ENCODE measurements around the gene PIP5K1B. TPM values are rescaled to one million over a fixed set of nuclear protein-coding genes. Genes with fewer than 3 reads are reported as not detected.

PIP5K1B gene
- total and polyA plus RNA-seq, 2 of the 13 experiments (the other 11 are each of a cell fraction or from before 2014, with no cell fraction given) = 15.8 to 17.5 TPM

DNA sequence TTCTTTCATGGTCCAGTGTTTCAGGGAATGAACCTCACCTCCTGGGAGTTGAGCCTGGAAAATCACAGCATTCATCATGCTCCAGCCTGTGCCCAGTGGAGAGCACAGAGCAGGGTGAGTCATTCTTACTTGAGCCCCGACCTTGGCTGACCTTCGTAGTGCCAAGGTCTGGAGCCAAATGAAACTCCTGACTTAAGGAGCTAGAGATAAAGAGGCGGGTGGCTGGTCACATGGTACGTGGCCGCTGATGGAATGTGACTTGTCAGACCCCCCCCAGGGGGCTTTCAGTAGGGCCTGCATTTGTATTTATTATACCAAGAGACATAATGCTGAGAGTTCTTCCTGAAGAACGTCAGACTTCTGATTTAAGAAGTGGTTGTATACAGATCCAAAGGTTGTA is 15.0 kb upstream of the PIP5K1B start:
- CTCF ChIA-PET (ENCODE audit: low intra/inter-chr PET ratio, low total read pairs) = no interaction called here
- H3K9ac ChIP-seq (ENCODE audit: insufficient read depth, low read depth, low read length) = no peak overlapping the region
- in situ Hi-C loops (cut with HindIII; ENCODE audit: extremely low pct_ligation_motif_present, low pct_unique_long_range_greater_than_20kb) = loop anchor here (5.0 kb wide), 1 partner anchor 108 kb away; no protein-coding TSS in a partner anchor
- no peak overlapping the region for H3K4me3 ChIP-seq (replicated peaks in 1 of 3; ENCODE audit: insufficient read depth in 1 of 3, low read depth in 2 of 3, low read length in 3 of 3)
- intact Hi-C loops (cut with micrococcal nuclease; ENCODE audit: unreplicated experiment) = no loop called here
- 1% methylated on average over 4 of the region's 6 CpGs for WGBS (ENCODE audit: low lambda C conversion rate)
- 0 out of 3 replicates have a peak, but pooled peaks have one; percentile 32 for ATAC-seq
- H3K79me2 ChIP-seq (ENCODE audit: insufficient read depth, low read length) = no peaks in the 10 kb centered on the region
- H3K27ac ChIP-seq (ENCODE audit: extremely low read length, insufficient read depth, low read length) = no peak overlapping the region
- no peaks in the 10 kb centered on the region for H3K36me3 ChIP-seq (replicated peaks in 1 of 2; ENCODE audit: control insufficient read depth in 1 of 2, insufficient read depth in 2 of 2, low read length in 2 of 2)
- TF ChIP-seq THRA (CRISPR knock-in tag; IDR thresholded peaks at IDR 0.05; ENCODE audit: borderline replicate concordance) (peak; percentile 56; the same call in 1 of the 2 replicates), NR2F6 (IDR thresholded peaks at IDR 0.05) (no peak), NR2F6 (CRISPR knock-in tag; IDR thresholded peaks at IDR 0.05) (0 out of 2 replicates have a peak, but pooled peaks have one; percentile 7), RXRB (CRISPR knock-in tag; IDR thresholded peaks at IDR 0.05; ENCODE audit: borderline replicate concordance) (peak; percentile 25; the same call in 1 of the 2 replicates), FOSL2 (CRISPR knock-in tag; IDR thresholded peaks at IDR 0.05) (peak; percentile 86), ZFY (CRISPR knock-in tag; IDR thresholded peaks at IDR 0.05) (no peak)
- TF ChIP-seq, protein P1, sequence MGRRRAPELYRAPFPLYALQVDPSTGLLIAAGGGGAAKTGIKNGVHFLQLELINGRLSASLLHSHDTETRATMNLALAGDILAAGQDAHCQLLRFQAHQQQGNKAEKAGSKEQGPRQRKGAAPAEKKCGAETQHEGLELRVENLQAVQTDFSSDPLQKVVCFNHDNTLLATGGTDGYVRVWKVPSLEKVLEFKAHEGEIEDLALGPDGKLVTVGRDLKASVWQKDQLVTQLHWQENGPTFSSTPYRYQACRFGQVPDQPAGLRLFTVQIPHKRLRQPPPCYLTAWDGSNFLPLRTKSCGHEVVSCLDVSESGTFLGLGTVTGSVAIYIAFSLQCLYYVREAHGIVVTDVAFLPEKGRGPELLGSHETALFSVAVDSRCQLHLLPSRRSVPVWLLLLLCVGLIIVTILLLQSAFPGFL (CRISPR knock-in tag; IDR thresholded peaks at IDR 0.05) = no peak
- POLR2A ChIA-PET = no interaction called here
- FAIRE-seq = no peak
- peaks cover 21% of the 10 kb centered on the region for H3K4me1 ChIP-seq (ENCODE audit: insufficient read depth, low read length)
- no peak for DNase-seq (ENCODE audit: low spot score)
- no TSS peak for BruUV-seq (replicated peaks)
- no peak overlapping the region for H2AFZ ChIP-seq (ENCODE audit: low read length)
- H4K20me1 ChIP-seq (ENCODE audit: insufficient read depth, low read length) = no peaks in the 10 kb centered on the region
- no peaks in the 10 kb centered on the region for H3K9me3 ChIP-seq (ENCODE audit: low read length)
- no peak overlapping the region for H3K4me2 ChIP-seq (ENCODE audit: low read depth, low read length)
- H3K27me3 ChIP-seq (ENCODE audit: control insufficient read depth in 1 of 2, insufficient read depth in 2 of 2, low read length in 2 of 2) = peaks cover 0 to 11% of the 10 kb centered on the region in 2 experiments; a peak in 2 of 5 replicates
